B cell (primary cell): ENCODE results near the gene RIIAD1.

Experiments used
- EZH2 ChIP-seq: IDR thresholded peaks from 2 replicates; pipeline ENCODE4 v1.6.1; 2012; ENCODE audit warnings: borderline replicate concordance, low read depth, mild to moderate bottlenecking, moderate library complexity, low read length; ENCODE audit not compliant: insufficient read depth, poor library complexity, severe bottlenecking
- TF ChIP-seq, protein P1 (sequence below): fragments of 200-600 bp; IDR thresholded peaks from one replicate; pipeline ENCODE4 v1.8.0; 2022; ENCODE audit warnings: antibody characterized with exemption, mild to moderate bottlenecking

DNA sequence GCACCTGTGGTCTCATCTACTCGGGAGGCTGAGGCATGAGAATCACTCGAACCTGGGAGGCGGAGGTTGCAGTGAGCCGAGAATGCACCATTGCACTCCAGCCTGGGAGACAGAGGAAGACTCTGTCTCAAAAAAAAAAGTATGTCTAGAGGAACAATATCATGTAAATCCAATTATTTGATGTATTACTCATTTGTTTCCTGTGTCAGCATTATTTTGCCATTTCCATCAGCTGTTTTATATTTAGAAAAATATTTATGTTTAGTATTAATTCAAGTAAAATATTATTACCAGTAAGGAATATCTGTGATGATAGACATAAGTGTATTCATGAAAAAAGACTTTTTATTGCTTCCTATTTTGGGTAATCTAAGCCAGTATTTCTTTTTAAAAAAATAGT, 56.0 kb downstream of the RIIAD1 start:
- TF ChIP-seq, protein P1, sequence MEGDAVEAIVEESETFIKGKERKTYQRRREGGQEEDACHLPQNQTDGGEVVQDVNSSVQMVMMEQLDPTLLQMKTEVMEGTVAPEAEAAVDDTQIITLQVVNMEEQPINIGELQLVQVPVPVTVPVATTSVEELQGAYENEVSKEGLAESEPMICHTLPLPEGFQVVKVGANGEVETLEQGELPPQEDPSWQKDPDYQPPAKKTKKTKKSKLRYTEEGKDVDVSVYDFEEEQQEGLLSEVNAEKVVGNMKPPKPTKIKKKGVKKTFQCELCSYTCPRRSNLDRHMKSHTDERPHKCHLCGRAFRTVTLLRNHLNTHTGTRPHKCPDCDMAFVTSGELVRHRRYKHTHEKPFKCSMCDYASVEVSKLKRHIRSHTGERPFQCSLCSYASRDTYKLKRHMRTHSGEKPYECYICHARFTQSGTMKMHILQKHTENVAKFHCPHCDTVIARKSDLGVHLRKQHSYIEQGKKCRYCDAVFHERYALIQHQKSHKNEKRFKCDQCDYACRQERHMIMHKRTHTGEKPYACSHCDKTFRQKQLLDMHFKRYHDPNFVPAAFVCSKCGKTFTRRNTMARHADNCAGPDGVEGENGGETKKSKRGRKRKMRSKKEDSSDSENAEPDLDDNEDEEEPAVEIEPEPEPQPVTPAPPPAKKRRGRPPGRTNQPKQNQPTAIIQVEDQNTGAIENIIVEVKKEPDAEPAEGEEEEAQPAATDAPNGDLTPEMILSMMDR, result no peak
- TF ChIP-seq EZH2, result no peak
